ENCODE data around the gene HCRTR1.

DNA sequence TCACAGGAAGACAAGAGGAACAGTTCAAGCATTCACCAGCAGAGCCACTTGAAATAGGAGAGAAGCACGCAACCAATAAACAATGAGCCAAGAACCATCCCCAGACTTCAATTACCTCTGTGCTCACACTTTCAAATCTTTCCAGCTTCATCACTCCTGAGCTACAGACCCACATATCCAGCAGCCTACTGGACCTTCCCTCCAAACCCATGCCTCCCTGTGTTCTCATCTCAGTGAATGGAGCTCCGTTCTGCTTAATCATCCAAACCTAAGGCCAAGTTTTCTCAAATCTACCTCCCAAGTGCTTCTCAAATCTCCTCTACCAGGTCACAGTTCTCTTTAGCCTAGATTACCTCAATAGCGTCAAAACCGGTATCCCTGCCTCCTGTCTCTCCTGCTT lies 23.5 kb downstream of the HCRTR1 start:
- TF ChIP-seq, protein P1, sequence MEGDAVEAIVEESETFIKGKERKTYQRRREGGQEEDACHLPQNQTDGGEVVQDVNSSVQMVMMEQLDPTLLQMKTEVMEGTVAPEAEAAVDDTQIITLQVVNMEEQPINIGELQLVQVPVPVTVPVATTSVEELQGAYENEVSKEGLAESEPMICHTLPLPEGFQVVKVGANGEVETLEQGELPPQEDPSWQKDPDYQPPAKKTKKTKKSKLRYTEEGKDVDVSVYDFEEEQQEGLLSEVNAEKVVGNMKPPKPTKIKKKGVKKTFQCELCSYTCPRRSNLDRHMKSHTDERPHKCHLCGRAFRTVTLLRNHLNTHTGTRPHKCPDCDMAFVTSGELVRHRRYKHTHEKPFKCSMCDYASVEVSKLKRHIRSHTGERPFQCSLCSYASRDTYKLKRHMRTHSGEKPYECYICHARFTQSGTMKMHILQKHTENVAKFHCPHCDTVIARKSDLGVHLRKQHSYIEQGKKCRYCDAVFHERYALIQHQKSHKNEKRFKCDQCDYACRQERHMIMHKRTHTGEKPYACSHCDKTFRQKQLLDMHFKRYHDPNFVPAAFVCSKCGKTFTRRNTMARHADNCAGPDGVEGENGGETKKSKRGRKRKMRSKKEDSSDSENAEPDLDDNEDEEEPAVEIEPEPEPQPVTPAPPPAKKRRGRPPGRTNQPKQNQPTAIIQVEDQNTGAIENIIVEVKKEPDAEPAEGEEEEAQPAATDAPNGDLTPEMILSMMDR (conservative IDR thresholded peaks at IDR 0.05; ENCODE audit: low read length) = no peak
- TF ChIP-seq EZH2phosphoT487 (IDR thresholded peaks at IDR 0.05; ENCODE audit: borderline replicate concordance) = no peak
